ENCODE data around the gene GPR78.

DNA sequence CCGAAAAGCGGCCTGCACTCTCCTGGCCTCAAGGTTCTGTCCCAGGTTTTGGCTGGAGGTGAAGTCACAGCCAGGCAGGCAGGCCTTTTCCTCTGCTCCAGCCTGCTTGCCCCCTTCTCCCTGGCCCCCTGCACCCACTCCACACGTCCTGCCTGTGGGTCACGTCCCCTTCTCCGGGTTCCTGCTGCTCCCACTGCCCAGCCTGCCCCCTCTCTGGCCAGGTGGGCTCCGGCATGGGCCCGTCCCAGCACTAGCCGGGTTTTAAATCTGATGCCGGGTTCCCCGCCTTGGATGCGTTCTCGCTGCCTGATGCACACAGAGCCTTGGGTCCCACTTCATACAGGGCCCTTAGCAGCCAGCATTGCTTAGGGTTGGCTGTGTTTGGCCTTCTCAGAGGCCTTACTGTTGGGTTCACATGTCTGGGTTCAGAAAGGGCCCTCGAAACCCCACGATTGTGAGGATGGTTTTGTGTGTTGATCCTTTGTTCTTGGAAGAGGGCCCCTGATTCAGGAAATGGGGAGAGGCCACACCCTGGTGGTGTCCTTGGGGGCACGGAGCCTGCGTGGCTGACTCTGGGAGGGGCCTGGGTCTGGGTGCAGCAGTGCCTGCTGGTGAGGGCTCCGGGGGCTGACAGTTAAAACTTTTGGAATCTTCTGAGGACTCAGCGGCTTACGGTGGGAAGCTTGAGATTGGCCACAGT is 18.3 kb downstream of the GPR78 start:
- TF ChIP-seq GATA3 (IDR thresholded peaks at IDR 0.05; ENCODE audit: low read depth, low read length): no peak
- TF ChIP-seq GATA2 (IDR thresholded peaks at IDR 0.05; ENCODE audit: low read depth, low read length): no peak
